HG03571 (cell line): Measurements from ENCODE around the gene GRIK1.
"Not testable (repeated sequence)": the region's sequence is repeated elsewhere in the genome, so short reads cannot be mapped to it uniquely, and the experiment has no call there.

Experiments
- ATAC-seq: cut with Tn5 transposase; IDR thresholded peaks from one replicate; pipeline ENCODE4 v1.9.1; 2021; ENCODE audit not compliant: unreplicated experiment

Gene GRIK1

GRCh38 chr21:29939924-29940275 lies at the start of gene GRIK1:
TSS of gene GRIK1 (minus strand) at chr21:29939996.
- ATAC-seq = no peak

GRCh38 chr21:29987762-29988161 lies 48.0 kb upstream of the GRIK1 start:
- ATAC-seq = no peak

- ATAC-seq = no peak
These were observed 46.1 kb upstream of the GRIK1 start for GRCh38 chr21:29985866-29986265.

- no peak for ATAC-seq
These were observed 39.2 kb upstream of the GRIK1 start for GRCh38 chr21:29979043-29979442.

- no peak for ATAC-seq
These were observed 36.0 kb upstream of the GRIK1 start for GRCh38 chr21:29975776-29976175.

- ATAC-seq = no peak
These were observed 33.5 kb upstream of the GRIK1 start for GRCh38 chr21:29973258-29973657.

- ATAC-seq = no peak
These were observed 21.7 kb upstream of the GRIK1 start for GRCh38 chr21:29961291-29962027.

- no peak for ATAC-seq
These were observed 18.8 kb upstream of the GRIK1 start for GRCh38 chr21:29958551-29958950.

- not testable (repeated sequence) for ATAC-seq
These were observed 18.2 kb upstream of the GRIK1 start for GRCh38 chr21:29958035-29958434.

GRCh38 chr21:29953690-29954089 lies 13.9 kb upstream of the GRIK1 start:
- no peak for ATAC-seq

GRCh38 chr21:29953072-29953471 lies 13.3 kb upstream of the GRIK1 start:
- no peak for ATAC-seq

- no peak for ATAC-seq
These were observed 12.1 kb upstream of the GRIK1 start for GRCh38 chr21:29951911-29952310.

GRCh38 chr21:29949991-29950390 lies 10.2 kb upstream of the GRIK1 start:
- ATAC-seq = no peak

- no peak for ATAC-seq
These were observed 7.3 kb upstream of the GRIK1 start for GRCh38 chr21:29947119-29947518.

- ATAC-seq = no peak
These were observed 4.1 kb upstream of the GRIK1 start for GRCh38 chr21:29943885-29944284.

- ATAC-seq = no peak
These were observed 2.2 kb upstream of the GRIK1 start for GRCh38 chr21:29942034-29942433.

GRCh38 chr21:29940991-29941390 lies 1.2 kb upstream of the GRIK1 start:
- ATAC-seq = no peak

GRCh38 chr21:29940361-29940760 lies 565 bp upstream of the GRIK1 start:
- ATAC-seq = no peak

- ATAC-seq = no peak
These were observed 482 bp downstream of the GRIK1 start for GRCh38 chr21:29939104-29939923.

GRCh38 chr21:29938776-29939103 lies 1.1 kb downstream of the GRIK1 start:
- ATAC-seq = no peak

- ATAC-seq = no peak
These were observed 6.7 kb downstream of the GRIK1 start for GRCh38 chr21:29933088-29933487.

GRCh38 chr21:29928537-29928936 lies 11.3 kb downstream of the GRIK1 start:
- ATAC-seq = no peak

GRCh38 chr21:29920938-29921337 lies 18.9 kb downstream of the GRIK1 start:
- ATAC-seq = no peak
